ENCODE results near the gene SESN3.

GRCh38 chr11:95256321-95256779 is 25.3 kb upstream of the SESN3 start:
- TF ChIP-seq CTCF (IDR thresholded peaks at IDR 0.05), result no peak
- no peak for TF ChIP-seq POLR2A (IDR thresholded peaks at IDR 0.05)
